ENCODE results near the gene BIRC6.
"Not testable (repeated sequence)": the region's sequence is repeated elsewhere in the genome, so short reads cannot be mapped to it uniquely, and the experiment has no call there.

Gene BIRC6

DNA sequence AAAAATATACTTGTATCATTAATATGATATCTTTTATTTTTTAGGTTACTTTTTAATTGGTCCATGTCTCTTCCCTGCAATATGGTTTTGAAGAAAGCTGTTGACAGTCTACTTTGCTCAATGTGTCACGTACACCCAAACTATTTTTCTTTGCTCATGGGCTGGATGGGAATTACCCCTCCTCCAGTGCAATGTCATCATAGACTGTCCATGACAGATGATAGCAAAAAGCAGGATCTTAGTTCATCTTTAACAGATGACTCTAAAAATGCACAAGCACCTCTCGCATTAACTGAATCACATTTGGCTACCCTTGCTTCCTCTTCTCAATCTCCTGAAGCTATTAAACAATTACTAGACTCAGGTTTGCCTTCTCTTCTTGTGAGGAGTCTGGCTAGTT lies 158.1 kb downstream of the BIRC6 start:
- no peak for FAIRE-seq

DNA sequence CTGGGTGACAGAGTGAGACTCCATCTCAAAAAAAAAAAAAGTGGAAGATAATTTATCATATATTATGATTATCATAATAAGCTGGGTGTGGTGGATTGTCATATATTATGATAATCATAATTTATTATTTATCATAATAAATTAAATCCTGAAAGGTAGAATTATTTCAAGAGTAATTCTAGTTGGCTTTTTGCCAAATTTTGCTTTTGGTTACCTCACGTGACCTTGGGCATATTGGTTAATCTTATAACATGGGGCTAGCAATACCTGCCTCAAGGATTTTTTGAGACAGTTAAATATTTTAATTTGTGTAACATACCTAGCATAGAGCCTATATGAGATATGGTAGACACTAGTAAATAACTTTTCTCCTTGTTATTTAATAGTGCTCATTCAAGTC lies 159.7 kb downstream of the BIRC6 start:
- FAIRE-seq = peak; percentile 43

- FAIRE-seq = no peak
Observed at GRCh38 chr2:32522770-32523169, 165.9 kb downstream of the BIRC6 start.

GRCh38 chr2:32523686-32524085 lies 166.9 kb downstream of the BIRC6 start:
- FAIRE-seq = no peak

- no peak for FAIRE-seq
Observed at GRCh38 chr2:32532341-32532740, 175.5 kb downstream of the BIRC6 start.

- FAIRE-seq = no peak
Observed at GRCh38 chr2:32532961-32533360, 176.1 kb downstream of the BIRC6 start.

GRCh38 chr2:32534831-32535230 lies 178.0 kb downstream of the BIRC6 start:
- FAIRE-seq = no peak

- no peak for FAIRE-seq
Observed at GRCh38 chr2:32538735-32539134, 181.9 kb downstream of the BIRC6 start.

- not testable (repeated sequence) for FAIRE-seq
Observed at GRCh38 chr2:32552483-32552882, 195.7 kb downstream of the BIRC6 start.

DNA sequence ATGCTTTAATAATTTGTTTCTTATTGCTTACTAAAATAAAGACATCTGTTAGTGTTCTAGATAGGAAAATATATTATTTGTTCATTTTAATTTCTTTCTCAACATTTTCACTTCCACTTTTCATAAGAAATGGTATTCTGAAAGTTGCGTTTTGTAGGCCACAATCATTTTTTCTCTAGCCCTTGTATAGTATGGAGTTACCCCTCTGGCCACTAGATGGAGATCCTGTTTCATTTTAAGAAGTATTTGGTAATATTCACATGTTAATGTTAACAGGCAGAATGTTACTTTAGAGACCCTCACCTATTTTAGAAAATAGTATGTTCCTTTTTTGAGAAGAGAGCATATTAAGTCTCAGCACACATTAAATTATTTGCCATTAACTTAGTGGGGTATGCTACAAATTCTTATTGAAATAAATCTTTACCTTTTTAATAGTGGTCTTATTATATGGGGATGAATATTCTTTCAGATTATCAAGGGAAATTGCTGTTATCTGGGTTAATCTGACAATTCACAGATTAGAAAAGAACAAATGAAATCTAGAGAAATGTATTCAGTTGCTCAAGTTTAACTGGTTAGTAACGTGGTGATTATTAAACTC lies 197.1 kb downstream of the BIRC6 start:
- FAIRE-seq = peak; percentile 83

DNA sequence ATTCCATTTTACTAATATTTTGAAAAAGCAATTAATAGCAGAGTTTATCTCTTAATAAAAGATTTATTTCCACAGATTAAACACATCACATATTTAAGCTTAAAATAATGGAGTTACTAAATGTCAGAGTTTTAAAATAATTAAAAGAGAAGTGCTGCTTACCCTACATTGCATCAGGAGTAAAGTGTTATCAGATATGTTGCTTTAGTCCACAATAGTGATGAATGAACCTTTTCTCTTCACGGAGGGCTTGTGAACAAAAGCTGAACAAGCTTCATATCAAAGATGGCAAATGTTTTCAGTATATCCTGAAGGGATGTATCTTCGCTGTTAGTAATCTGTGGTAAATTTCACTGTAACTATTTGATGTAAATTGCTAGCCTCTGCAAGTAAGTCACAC lies 201.7 kb downstream of the BIRC6 start:
- FAIRE-seq = no peak

DNA sequence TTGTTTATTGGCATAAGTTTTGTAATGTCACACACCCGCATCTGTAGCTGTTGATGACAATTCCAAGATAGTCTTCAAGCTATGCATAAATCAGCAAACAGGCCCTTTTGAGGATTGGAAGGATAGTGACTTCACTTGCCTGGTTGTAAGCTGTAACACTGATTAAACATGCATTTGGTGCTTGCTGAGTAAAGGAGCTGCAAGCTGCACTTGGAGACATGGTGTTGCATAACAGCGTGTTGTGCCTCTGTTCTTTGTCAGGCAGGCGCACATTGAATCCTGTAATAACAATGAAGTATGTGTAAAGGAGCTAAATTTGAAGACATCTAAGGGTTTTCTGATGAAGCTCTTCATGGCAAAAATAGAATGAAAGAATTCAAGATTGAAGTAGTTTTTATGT lies 202.3 kb downstream of the BIRC6 start:
- FAIRE-seq = no peak

GRCh38 chr2:32562906-32563305 lies 206.1 kb downstream of the BIRC6 start:
- FAIRE-seq = no peak

DNA sequence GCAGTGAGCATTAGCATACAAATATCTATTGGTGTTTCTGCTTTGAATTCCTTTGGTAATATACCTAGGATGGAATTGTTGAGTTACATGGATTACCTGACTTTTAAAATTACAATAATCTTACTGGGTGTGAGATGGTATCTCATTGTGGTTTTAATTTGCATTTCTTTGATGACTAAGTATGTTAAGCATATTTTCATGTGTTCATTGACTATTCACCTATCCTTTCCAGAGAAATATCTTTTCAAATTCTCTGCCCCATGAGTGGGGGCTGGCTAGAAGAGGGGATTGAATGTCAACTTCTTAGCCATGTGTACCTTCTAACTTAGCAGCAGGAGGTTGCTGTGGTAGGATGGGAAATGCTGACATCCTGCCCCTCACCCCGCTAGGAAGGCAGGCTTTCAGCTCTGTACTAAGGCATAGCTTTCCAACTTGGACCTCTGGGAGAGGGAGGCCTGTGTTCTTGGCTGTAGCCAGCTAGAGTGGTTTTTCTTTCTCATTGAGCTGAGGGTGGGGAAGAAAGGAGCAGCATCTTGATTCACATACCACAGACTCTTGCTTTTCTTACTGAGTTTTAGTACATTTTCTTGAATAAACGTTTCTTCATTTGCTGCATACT lies 207.7 kb downstream of the BIRC6 start:
- FAIRE-seq = no peak

DNA sequence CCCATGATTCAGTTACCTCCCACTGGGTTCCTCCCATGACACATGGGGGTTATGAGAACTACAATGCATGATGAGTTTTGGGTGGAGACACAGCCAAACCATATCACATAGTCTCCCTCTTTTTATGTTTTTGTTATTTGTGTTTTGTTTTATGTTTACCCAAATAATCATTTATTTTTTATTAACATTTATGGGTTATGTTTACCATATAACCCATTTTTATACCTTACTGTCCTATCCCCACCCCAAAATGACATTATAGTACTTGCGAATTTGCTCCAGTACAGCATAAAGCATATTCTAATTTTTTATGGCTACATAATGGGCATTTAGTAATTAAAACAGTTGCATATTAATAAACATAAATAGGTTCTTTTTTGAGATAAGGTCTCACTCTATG lies 209.1 kb downstream of the BIRC6 start:
- no peak for FAIRE-seq

DNA sequence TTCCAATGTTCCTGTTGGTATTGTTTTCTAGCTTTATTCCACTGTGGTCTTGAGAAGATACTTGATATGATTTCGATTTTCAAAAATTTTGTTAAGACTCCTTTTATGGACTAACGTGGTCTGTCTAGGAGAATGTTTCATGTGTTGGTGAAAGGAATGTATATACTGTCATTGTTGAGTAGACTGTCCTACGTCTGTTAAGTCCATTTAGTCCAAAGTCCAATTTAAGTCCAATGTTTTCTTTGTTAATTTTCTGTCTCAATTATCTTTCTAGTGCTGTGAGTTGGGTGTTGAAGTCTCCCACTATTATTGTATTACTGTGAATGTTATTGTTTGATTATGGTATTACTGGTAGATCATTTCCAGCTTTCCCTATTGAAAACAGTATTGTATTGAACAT lies 215.2 kb downstream of the BIRC6 start:
- FAIRE-seq = no peak

GRCh38 chr2:32572737-32573136 lies 215.9 kb downstream of the BIRC6 start:
- FAIRE-seq = no peak

DNA sequence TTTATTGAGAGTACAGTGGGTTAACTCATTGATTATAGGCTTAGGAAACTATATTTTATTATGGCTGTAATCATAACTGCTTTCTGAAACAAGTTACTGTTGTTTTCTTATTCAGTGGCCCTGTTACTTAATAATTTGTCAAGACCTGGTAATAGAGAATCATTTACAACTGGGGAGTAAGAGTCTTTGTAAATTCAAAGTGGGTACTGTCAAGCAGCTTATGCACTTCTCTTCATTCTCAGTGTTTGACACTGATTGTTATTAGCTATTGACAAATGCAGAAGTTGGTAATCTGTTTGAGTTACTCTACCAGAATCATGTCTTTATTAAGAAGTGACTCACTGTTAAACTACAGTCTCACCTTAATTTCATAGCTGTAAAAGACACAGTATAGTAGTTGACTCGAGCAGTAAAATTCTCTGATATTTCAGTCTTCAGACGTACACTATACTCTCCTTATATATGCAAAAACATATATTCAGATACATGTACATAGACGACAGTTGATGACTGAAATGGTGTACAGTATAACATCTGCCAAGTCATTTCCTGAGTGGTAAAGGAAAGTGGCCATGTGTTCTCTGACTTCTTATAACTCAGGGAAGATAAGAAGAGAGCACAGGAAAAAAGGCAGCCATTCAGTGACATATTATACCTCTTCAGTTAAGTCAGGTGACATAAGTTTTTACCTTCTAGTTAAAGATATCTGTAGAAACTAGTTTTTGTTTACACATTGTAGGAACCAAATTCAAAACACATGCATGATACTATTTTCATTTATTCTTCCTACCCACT lies 235.0 kb downstream of the BIRC6 start:
- no peak for FAIRE-seq

DNA sequence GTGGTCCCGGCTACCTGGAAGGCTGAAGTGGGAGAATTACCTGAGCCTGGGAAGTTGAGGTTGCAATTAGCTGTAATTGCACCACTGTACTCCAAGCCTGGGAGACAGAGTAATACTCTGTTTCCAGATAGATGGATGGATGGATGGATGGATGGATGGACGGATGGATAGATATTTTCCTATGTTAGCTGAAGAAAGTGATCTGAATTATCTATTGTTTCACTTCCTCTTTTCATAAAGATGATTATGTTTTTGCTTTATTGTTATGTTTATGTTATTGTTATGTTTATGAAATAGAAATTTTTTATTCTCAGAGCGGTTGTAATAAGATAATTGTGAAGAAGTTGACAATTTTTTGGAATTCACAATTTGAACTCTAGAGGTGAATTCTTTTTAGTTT lies 237.8 kb downstream of the BIRC6 start:
- peak; percentile 62 for FAIRE-seq

DNA sequence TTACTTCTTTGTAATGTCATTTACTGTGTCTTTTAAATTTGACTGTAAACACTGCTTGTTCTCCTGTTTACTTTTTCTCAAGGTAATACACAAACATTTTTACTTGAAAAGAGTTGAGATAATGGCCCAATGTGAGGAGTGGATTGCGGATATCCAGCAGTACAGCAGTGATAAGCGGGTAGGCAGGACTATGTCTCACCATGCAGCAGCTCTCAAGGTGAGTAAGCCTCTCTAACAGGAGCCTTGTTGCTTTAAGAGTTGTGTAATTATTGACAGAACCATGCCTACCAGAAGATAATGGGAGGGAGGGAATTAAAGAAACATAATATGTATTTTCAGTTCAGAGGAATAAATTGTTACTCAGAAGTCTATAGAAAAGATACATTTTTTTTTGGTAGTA lies 254.5 kb downstream of the BIRC6 start:
- FAIRE-seq = no peak

GRCh38 chr2:32611771-32612170 lies 254.9 kb downstream of the BIRC6 start:
- FAIRE-seq = no peak

- FAIRE-seq = no peak
Observed at GRCh38 chr2:32614084-32614483, 257.3 kb downstream of the BIRC6 start.

DNA sequence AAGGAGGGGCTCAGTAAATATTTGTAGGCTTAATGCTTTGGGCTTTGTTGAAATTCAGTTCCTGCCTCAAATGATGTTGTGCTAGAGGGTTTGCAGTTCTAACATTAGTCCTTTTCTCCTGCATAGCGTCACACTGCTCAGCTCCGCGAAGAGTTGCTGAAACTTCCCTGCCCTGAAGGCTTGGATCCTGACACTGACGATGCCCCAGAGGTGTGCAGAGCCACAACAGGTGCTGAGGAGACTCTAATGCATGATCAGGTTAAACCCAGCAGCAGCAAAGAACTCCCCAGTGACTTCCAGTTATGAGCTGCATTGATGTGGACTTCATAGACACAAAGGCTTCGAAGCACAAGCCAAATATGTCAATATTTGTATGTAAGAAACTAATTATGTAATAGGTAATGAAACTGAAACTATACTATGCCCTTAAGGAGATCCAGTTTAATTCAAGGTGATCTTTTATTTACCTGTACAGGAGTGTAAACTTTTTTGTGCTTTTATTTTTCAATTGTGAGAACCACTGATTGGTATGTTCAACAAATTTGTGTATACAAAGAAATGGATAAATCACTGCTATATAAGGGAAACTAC lies 260.9 kb downstream of the BIRC6 start:
- no peak for FAIRE-seq

Measured in islet of Langerhans (tissue), 1 donor.